ENCODE results near the gene LPAR3.

The LPAR3 gene

GRCh38 chr1:84772428-84772943 is 120.5 kb downstream of the LPAR3 start:
- peak; percentile 61 to 82 for DNase-seq (ENCODE audit: low read depth in 1 of 2, low spot score in 1 of 2)
- in situ Hi-C loops (cut with HindIII; ENCODE audit: low pct_unique_long_range_greater_than_20kb, low sequenced_read_pairs), result no loop called here
- TF ChIP-seq JUND (IDR thresholded peaks at IDR 0.05; ENCODE audit: low read depth), result no peak

GRCh38 chr1:84771895-84772294 is 121.1 kb downstream of the LPAR3 start:
- no peak for DNase-seq (ENCODE audit: low read depth in 1 of 2, low spot score in 1 of 2)
- TF ChIP-seq JUND (IDR thresholded peaks at IDR 0.05; ENCODE audit: low read depth), result no peak
- in situ Hi-C loops (cut with HindIII; ENCODE audit: low pct_unique_long_range_greater_than_20kb, low sequenced_read_pairs), result no loop called here

- no peak for DNase-seq (ENCODE audit: low read depth in 1 of 2, low spot score in 1 of 2)
- in situ Hi-C loops (cut with HindIII; ENCODE audit: low pct_unique_long_range_greater_than_20kb, low sequenced_read_pairs), result no loop called here
- TF ChIP-seq JUND (IDR thresholded peaks at IDR 0.05; ENCODE audit: low read depth), result no peak
Measured at GRCh38 chr1:84770481-84770880, 122.5 kb downstream of the LPAR3 start.

GRCh38 chr1:84769636-84770035 is 123.4 kb downstream of the LPAR3 start:
- TF ChIP-seq JUND (IDR thresholded peaks at IDR 0.05; ENCODE audit: low read depth), result no peak
- no peak for DNase-seq (ENCODE audit: low read depth in 1 of 2, low spot score in 1 of 2)
- in situ Hi-C loops (cut with HindIII; ENCODE audit: low pct_unique_long_range_greater_than_20kb, low sequenced_read_pairs), result no loop called here

GRCh38 chr1:84768634-84769033 is 124.4 kb downstream of the LPAR3 start:
- in situ Hi-C loops (cut with HindIII; ENCODE audit: low pct_unique_long_range_greater_than_20kb, low sequenced_read_pairs), result no loop called here
- no peak for TF ChIP-seq JUND (IDR thresholded peaks at IDR 0.05; ENCODE audit: low read depth)

GRCh38 chr1:84763912-84764680 is 128.9 kb downstream of the LPAR3 start:
- no peak for DNase-seq (ENCODE audit: low read depth in 1 of 2, low spot score in 1 of 2)
- no peak for TF ChIP-seq JUND (IDR thresholded peaks at IDR 0.05; ENCODE audit: low read depth)
- in situ Hi-C loops (cut with HindIII; ENCODE audit: low pct_unique_long_range_greater_than_20kb, low sequenced_read_pairs), result no loop called here

More at GRCh38 chr1:84768634-84769033, 124.4 kb downstream of the LPAR3 start:
- DNase-seq (ENCODE audit: low read depth in 1 of 2, low spot score in 1 of 2), result no peak

- in situ Hi-C loops (cut with HindIII; ENCODE audit: low pct_unique_long_range_greater_than_20kb, low sequenced_read_pairs), result no loop called here
- no peak for DNase-seq (ENCODE audit: low read depth in 1 of 2, low spot score in 1 of 2)
- no peak for TF ChIP-seq JUND (IDR thresholded peaks at IDR 0.05; ENCODE audit: low read depth)
Measured at GRCh38 chr1:84762664-84763063, 130.3 kb downstream of the LPAR3 start.
